ENCODE measurements around the gene SRBD1.
A peak's percentile ranks its signal among the peaks of the same experiment; 100 is the strongest.

The SRBD1 gene

DNA sequence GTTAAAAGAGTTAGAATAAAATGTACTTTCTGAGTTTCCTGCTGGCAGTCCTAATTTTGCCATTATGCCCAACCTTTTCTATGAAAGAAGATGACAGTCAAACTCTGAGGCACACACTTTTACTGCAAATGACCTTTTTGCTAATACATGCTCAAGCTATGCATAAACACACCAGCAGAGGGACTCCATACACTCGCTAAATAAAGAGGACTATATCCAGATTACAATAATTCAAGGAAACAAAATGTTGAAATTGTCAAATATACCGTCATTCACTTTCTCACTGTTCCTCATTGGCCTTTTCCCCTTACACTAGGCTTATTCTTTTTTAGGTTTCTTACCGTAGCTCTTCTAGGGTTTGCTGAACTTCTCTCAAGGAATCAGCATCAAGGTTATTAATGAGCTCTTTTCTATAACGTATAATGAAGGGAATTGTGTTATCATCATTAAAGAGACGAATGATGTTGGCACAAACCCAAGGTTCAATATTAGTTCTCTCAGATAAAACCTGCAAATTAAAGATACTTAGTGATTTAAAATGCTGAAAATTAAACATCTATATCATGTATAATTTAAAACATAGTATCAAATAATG lies 25.7 kb downstream of the SRBD1 start:
- H3K4me3 ChIP-seq (ENCODE audit: low read length) = no peak overlapping the region
- peak; percentile 67 for DNase-seq (ENCODE audit: low read depth)
- TF ChIP-seq, protein P1, sequence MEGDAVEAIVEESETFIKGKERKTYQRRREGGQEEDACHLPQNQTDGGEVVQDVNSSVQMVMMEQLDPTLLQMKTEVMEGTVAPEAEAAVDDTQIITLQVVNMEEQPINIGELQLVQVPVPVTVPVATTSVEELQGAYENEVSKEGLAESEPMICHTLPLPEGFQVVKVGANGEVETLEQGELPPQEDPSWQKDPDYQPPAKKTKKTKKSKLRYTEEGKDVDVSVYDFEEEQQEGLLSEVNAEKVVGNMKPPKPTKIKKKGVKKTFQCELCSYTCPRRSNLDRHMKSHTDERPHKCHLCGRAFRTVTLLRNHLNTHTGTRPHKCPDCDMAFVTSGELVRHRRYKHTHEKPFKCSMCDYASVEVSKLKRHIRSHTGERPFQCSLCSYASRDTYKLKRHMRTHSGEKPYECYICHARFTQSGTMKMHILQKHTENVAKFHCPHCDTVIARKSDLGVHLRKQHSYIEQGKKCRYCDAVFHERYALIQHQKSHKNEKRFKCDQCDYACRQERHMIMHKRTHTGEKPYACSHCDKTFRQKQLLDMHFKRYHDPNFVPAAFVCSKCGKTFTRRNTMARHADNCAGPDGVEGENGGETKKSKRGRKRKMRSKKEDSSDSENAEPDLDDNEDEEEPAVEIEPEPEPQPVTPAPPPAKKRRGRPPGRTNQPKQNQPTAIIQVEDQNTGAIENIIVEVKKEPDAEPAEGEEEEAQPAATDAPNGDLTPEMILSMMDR (IDR thresholded peaks at IDR 0.05; ENCODE audit: insufficient read depth, low read depth, low read length, missing control alignments) = peak; percentile 81

DNA sequence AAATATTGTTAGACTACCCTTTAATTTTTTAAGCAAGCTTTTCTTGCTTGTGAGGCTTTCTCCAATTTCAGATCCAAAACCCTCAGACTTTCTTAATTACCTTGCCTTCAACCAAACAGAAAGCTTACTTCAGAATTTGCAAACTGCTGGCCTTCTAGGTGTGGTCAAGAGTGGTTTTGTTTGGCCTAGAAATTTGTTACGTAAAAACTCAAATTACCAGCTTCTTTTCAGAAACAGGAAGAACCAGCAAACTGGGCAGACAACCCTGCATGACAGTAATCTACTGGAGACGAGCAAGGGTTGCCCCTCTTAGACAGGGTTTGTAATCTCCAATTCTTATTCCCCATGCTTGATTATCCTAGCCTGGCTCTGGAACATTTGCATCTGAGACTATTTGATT lies 27.1 kb downstream of the SRBD1 start:
- DNase-seq (ENCODE audit: low read depth) = no peak
- no peak overlapping the region for H3K4me3 ChIP-seq (ENCODE audit: low read length)
- TF ChIP-seq, protein P1 (IDR thresholded peaks at IDR 0.05; ENCODE audit: insufficient read depth, low read depth, low read length, missing control alignments) = no peak

DNA sequence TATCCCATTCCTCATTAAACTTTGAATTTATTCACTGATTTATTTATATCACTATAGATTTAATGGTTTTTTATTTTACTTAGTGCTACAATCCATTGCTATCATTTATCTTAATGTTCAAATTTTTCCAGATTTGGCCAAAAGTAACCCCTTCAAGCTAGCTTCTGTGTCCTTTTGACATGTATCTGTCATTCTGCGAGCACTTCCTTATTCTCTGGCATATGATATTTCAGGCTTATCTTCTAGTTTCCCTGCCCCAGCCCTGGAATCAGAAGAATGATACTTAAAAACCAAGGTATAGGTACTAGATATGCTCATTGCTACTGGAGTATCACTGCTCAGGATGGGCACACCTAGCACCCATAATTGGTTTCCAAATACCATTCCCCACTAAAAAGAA lies 28.5 kb downstream of the SRBD1 start:
- TF ChIP-seq, protein P1 (IDR thresholded peaks at IDR 0.05; ENCODE audit: insufficient read depth, low read depth, low read length, missing control alignments) = no peak
- no peak overlapping the region for H3K4me3 ChIP-seq (ENCODE audit: low read length)
- no peak for DNase-seq (ENCODE audit: low read depth)

DNA sequence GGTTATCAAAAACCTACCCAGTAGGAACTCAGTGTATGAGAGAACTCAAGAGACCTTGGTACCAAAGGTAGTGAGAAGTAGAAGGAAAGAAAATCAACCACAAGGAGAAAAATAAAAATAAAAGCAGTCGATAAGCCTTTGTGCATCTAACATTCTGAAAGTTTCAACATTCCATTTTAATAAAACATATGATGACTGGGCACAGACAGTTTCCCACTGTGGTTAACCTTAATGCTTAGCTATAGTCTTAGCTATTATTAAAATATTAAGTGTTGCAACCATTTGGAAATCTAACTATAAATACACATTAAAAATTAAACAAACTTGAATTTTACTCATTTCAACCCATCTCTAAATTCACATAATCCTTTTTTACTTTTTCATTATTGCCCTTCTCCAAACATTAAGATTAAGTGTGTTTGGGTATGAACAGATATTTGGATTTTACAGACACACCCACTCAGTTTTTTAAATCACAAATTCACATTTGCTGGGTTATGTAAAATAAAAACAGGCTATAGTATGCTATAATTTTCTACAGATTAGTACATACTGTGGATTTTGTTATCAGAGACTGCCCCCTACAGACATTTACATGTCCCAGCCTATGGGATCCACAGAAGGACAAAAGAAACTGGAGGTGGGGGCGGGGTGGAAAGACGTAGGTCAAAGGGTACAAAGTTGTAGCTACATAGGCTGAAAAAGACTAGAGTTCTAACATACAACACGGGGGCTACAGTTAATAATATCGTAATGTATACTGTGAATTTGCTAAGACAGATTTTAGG lies 32.8 kb downstream of the SRBD1 start:
- no peak overlapping the region for H3K4me3 ChIP-seq (ENCODE audit: low read length)
- TF ChIP-seq, protein P1 (IDR thresholded peaks at IDR 0.05; ENCODE audit: insufficient read depth, low read depth, low read length, missing control alignments) = peak; percentile 27
- DNase-seq (ENCODE audit: low read depth) = peak; percentile 48

DNA sequence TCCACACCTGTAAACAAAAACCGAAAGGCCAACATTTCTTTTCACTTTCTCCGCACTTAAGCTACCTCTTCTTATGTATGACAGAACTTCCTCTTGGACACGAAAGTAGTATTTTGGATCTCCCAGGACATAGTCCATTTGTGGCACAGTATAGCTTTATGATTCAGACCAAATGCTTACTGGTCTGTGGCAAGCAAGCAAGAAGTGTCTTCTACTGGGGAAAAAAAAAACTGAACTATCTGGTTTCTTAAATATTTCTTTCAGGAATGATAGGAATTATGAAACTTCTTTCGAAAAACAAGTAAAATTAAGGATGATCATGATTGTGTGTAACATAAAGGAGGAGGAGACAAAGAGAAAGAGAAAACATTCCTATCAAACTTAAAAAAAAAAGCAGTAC lies 33.6 kb downstream of the SRBD1 start:
- no peak overlapping the region for H3K4me3 ChIP-seq (ENCODE audit: low read length)
- TF ChIP-seq, protein P1 (IDR thresholded peaks at IDR 0.05; ENCODE audit: insufficient read depth, low read depth, low read length, missing control alignments) = no peak
- no peak for DNase-seq (ENCODE audit: low read depth)

DNA sequence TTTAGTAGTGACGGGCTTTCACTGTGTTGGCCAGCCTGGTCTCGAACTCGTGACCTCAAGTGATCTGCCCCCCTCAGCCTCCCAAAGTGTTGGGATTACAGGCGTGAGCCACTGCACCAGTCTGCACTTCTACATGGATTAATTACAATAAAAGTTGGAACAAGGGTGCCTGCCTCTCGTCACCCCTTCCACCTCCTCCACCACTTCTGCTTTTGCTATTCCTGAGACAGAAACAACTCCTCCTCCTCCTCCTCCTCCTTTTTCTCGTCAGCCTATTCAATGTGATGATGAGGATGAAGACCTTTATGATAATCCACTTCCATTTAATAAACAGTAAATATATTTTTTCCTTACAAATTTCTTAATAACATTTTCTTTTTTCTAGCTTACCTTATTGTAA lies 35.2 kb downstream of the SRBD1 start:
- no peak overlapping the region for H3K4me3 ChIP-seq (ENCODE audit: low read length)
- DNase-seq (ENCODE audit: low read depth) = no peak
- TF ChIP-seq, protein P1 (IDR thresholded peaks at IDR 0.05; ENCODE audit: insufficient read depth, low read depth, low read length, missing control alignments) = no peak
